ENCODE results near the gene MGAT5.
A peak's percentile ranks its signal among the peaks of the same experiment; 100 is the strongest.

MGAT5 gene

GRCh38 chr2:134253804-134254203 is at the start of gene MGAT5:
MGAT5 (plus strand) TSS chr2:134254072; CDS start chr2:134254404, 332 bp downstream.
- peak; percentile 25 for DNase-seq

DNA sequence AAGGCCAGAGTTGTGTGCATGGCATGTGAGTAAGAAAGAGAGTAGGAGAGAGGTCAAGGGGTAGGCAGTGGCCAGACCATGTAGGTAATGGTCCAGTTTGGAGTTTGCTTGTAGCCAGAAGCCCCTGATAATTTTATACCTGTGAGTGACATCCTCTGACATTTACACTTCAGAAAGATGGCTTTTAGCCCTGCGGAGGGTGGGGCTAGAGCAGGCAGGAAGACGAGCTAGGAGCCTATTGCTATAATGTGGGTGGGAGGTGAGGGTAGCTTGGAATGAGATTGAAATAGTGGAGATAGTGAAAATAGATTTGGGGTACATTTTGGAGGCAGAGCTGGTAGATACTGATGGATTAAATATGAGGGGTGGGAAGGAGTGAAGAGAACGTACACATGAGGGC is 48.8 kb upstream of the MGAT5 start:
- DNase-seq, result no peak

DNA sequence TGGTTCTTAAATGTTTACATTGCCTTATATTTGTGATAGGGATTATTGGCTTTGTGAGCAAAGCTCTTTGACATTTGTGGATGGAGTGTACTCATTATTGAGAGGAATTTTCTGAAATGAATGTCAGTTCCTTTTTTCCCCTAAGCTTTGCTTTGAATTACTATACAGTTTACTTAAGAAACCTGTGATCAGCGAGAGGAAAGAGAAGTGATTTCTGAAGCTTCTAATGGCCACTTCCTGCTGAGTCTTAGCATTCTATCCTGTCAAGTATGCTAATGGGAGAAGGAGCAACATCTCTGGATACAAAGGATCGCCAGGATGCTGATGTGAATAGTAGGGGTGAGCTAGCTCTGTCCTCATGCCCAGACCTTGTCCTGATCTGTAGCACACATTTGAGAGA is 47.8 kb upstream of the MGAT5 start:
- peak; percentile 37 for DNase-seq

- no peak for DNase-seq
Observed at GRCh38 chr2:134206573-134206972, 47.3 kb upstream of the MGAT5 start.

DNA sequence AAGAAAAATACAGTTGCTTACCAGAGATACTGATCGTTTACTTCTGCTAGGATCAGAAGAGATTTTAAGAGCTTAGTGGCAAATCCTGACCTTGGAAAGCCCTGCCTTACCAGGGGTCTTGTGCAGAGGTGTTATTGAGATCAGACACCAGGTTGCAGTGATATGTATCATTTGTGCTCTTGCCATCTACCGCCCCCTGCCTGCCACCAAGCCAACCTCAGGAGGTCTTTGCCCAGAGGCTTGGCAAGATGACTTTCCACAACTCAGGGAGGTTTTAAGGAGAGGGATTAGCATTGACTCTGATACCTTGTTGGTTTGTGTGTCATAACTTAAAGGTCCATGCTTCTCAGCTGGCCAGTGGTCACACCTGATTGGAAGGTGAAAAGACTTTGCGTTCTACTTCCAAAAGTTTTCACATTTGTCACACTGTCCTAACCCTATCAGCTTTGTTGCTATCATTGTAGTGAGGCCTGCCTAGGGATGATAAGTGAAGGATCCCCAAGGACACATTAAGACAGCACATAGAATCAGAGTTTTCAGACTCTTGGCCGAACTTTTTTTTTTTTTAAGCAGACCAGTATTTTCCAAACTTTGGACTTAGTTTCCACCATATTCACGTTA is 46.2 kb upstream of the MGAT5 start:
- peak; percentile 81 for DNase-seq

DNA sequence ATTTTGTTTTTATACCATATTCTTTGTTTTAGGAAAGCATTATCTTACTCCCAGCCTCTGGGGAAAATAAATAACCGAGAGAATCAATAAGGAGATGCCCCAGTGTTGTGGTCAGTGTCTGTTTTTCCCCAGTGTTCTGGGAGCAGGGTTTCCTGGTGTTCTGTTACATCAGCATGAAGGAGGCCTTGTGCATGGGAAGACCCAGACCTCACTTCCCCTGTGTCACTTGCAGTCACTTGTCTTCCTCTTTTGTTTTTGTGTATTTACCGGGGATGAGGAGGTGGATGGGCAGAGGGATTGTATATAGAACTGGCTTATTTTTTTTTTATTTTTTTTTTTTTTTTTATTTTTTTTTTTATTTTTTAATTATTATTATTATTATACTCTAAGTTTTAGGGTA is 45.0 kb upstream of the MGAT5 start:
- peak; percentile 27 for DNase-seq

- DNase-seq, result no peak
Observed at GRCh38 chr2:134212746-134213145, 41.1 kb upstream of the MGAT5 start.

GRCh38 chr2:134216152-134216829 is 37.6 kb upstream of the MGAT5 start:
- DNase-seq, result no peak

GRCh38 chr2:134217351-134217750 is 36.5 kb upstream of the MGAT5 start:
- DNase-seq, result no peak

- peak; percentile 56 for DNase-seq
Observed at GRCh38 chr2:134217924-134218323, 35.9 kb upstream of the MGAT5 start.

GRCh38 chr2:134218414-134218813 is 35.5 kb upstream of the MGAT5 start:
- peak; percentile 36 for DNase-seq

GRCh38 chr2:134218930-134219658 is 34.8 kb upstream of the MGAT5 start:
- no peak for DNase-seq

GRCh38 chr2:134220344-134220974 is 33.4 kb upstream of the MGAT5 start:
- DNase-seq, result peak; percentile 53

DNA sequence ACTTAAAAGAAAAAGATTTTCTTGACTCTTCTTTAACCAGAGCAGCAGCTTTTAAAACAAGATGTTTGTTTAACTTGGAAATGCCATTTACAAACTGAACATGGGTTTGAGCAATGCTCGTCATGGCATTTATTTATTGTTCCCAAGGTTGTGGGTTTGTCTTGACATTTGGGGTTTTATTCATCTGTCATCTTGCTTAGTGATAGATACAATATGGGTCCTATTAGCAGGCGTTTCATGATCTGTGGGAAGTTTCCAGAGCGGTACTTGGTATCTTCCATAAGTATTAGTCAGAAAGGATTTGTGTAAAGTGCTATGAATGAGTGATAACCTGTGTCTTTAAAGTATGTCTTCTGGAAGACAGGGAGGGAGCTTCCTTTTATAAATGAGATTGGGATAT is 29.9 kb upstream of the MGAT5 start:
- DNase-seq, result no peak

GRCh38 chr2:134225173-134225572 is 28.7 kb upstream of the MGAT5 start:
- no peak for DNase-seq

DNA sequence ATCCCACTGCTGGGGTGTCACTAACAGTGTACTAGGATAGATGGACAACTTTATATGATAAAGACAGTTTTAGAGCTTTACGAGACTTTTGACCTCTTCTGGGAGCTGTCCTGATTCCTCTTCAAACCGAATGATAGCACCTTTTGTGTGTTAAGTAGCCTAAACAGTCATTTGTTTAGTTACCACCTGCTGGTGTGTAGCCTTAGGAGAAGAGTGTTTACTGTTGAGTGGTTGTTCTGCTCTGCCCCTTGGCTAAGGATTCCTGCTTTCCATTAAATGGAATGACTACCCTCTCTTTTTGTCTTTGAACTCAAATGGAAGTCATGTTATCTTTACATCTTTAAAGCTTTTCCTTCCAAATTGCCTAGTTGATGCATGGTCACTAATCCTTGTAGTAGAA is 28.0 kb upstream of the MGAT5 start:
- DNase-seq, result no peak

GRCh38 chr2:134226601-134227000 is 27.3 kb upstream of the MGAT5 start:
- DNase-seq, result no peak

- no peak for DNase-seq
Observed at GRCh38 chr2:134227666-134228065, 26.2 kb upstream of the MGAT5 start.

DNA sequence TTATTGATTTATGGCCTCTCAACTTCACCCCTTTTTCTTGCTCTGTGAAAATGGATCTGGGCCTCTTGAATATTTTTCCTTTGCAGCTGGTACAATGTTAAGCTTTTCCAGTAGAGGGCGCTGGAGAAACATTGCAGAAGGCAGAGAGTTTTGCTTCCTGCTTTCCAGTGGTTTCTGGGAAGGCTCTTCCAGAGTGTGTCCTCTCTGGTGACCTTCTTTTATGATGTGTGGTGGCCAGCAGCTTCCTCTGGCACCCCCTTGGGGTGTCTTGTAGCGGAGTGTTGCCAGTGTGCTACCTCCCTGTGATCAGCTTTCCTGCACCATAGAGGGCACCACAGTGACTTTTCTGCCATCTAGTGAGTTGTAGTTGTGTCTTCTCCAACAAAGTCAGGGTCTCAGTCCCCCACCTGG is 25.4 kb upstream of the MGAT5 start:
- peak; percentile 48 for DNase-seq

GRCh38 chr2:134229540-134229939 is 24.3 kb upstream of the MGAT5 start:
- DNase-seq, result no peak

DNA sequence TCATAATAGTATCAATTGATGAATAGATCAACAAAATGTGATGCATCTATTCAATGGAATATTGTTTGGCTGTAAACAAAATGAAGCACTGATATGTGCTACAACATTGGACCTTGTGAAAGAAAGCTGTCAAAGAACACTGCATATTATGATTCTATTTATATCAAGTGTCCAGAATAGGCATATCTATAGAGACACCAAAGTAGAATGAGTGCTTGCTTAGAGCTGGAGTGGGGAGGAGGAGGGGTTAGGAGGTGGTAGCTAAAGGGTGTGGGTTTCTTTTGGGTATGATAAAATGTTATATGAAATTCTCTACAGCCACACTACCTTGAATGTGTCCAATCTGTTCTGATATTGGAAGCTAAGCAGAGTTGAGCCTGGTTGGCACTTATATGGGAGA is 23.0 kb upstream of the MGAT5 start:
- no peak for DNase-seq

- DNase-seq, result no peak
Observed at GRCh38 chr2:134231301-134231964, 22.4 kb upstream of the MGAT5 start.

DNA sequence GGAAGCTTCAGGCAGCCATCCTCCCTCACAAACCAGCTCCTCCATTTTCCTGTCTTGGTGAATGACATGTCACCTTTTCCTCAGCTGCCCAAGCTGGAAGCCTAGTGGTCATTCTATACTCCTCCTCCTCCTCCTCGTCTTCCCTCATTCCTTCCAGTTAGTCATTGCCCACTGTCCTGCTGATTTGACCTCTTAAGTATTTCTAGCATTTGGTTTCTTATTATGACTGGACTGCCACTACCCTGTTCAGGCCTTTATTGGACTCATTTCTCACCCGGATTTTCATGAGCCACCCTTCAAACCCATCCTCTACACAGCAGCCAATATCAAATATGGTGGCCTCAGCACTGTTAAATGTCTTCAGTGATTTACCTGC is 21.9 kb upstream of the MGAT5 start:
- no peak for DNase-seq

All from hematopoietic multipotent progenitor cell treated with erythropoietin and hydrocortisone succinate and interleukin-3 and kit ligand, for 4 days (in vitro differentiated cells).